Hepatocyte (in vitro differentiated cells): ENCODE results near the gene MEAK7.

Experiments used
- EZH2phosphoT487 ChIP-seq: fragments of 200-600 bp; sonication (generic); IDR thresholded peaks from one replicate; pipeline ENCODE4 v1.6.1; 2018; ENCODE audit warnings: antibody characterized with exemption, mild to moderate bottlenecking, low read depth, moderate library complexity; ENCODE audit not compliant: unreplicated experiment, severe bottlenecking
- TF ChIP-seq, protein P1 (sequence below): fragments of 200-600 bp; sonication (generic); IDR thresholded peaks from 2 replicates; pipeline ENCODE4 v1.5.1; 2016; ENCODE audit warnings: antibody characterized with exemption, mild to moderate bottlenecking; ENCODE audit not compliant: poor library complexity

DNA sequence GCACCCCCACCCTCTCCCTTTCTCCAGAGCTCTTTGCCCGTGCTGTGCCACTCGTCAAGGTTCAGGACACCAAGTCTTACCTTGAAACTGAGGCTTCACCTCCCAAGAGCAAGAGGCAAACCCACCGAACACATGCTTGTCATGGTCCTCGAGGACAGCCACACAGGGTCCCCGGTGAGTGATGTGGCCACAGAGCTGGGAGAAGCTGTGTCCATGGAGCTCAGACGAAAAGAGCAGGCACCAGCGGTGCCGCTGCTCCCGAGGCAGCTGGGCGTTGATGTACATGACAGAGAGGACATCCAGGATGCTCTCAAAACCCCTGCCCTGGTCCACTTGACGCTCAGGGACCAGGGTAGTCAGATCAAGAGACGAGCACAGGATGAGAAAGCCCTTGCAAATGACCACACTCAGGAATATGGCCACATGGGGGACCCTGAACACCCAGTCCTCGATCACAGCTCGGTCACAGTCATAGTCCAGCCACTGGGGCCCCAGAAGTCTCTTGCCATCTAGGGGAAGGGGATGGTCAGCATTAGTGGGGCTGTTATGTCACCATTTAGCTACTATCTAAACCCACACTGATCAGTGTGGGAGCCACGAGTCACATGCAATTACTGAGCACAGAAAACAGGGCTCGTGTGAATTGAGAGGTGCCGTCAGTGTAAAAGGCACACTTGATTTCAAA is 17.8 kb downstream of the MEAK7 start:
- TF ChIP-seq EZH2phosphoT487 = no peak
- TF ChIP-seq, protein P1, sequence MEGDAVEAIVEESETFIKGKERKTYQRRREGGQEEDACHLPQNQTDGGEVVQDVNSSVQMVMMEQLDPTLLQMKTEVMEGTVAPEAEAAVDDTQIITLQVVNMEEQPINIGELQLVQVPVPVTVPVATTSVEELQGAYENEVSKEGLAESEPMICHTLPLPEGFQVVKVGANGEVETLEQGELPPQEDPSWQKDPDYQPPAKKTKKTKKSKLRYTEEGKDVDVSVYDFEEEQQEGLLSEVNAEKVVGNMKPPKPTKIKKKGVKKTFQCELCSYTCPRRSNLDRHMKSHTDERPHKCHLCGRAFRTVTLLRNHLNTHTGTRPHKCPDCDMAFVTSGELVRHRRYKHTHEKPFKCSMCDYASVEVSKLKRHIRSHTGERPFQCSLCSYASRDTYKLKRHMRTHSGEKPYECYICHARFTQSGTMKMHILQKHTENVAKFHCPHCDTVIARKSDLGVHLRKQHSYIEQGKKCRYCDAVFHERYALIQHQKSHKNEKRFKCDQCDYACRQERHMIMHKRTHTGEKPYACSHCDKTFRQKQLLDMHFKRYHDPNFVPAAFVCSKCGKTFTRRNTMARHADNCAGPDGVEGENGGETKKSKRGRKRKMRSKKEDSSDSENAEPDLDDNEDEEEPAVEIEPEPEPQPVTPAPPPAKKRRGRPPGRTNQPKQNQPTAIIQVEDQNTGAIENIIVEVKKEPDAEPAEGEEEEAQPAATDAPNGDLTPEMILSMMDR = no peak
